Activated naive CD8-positive, alpha-beta T cell treated with anti-CD3 and anti-CD28 coated beads, Interleukin-2, amount 50 U/mL, for 16 hours (primary cell): ENCODE results near the gene AFG3L2.

ENCODE experiments used
- DNase-seq: peaks from one replicate; pipeline ENCODE4 v3.0.0-alpha.2; 2020; ENCODE audit warnings: low read depth, low spot score

Gene AFG3L2

GRCh38 chr18:12304351-12305210 lies 72.4 kb downstream of the AFG3L2 start:
- no peak for DNase-seq

- DNase-seq, result no peak
Measured at GRCh38 chr18:12302391-12303147, 74.5 kb downstream of the AFG3L2 start.

- DNase-seq, result no peak
Measured at GRCh38 chr18:12301263-12302005, 75.6 kb downstream of the AFG3L2 start.

GRCh38 chr18:12299862-12300261 lies 77.2 kb downstream of the AFG3L2 start:
- no peak for DNase-seq

GRCh38 chr18:12296457-12296856 lies 80.6 kb downstream of the AFG3L2 start:
- DNase-seq, result no peak

- DNase-seq, result no peak
Measured at GRCh38 chr18:12296087-12296403, 81.0 kb downstream of the AFG3L2 start.

- DNase-seq, result no peak
Measured at GRCh38 chr18:12295389-12296086, 81.5 kb downstream of the AFG3L2 start.

- DNase-seq, result no peak
Measured at GRCh38 chr18:12293831-12294230, 83.2 kb downstream of the AFG3L2 start.

- DNase-seq, result no peak
Measured at GRCh38 chr18:12291690-12292089, 85.3 kb downstream of the AFG3L2 start.

GRCh38 chr18:12291161-12291560 lies 85.9 kb downstream of the AFG3L2 start:
- DNase-seq, result no peak

- no peak for DNase-seq
Measured at GRCh38 chr18:12290086-12290485, 86.9 kb downstream of the AFG3L2 start.

GRCh38 chr18:12288403-12288755 lies 88.6 kb downstream of the AFG3L2 start:
- no peak for DNase-seq

GRCh38 chr18:12287684-12288402 lies 89.2 kb downstream of the AFG3L2 start:
- no peak for DNase-seq

- no peak for DNase-seq
Measured at GRCh38 chr18:12287131-12287681, 89.8 kb downstream of the AFG3L2 start.

- DNase-seq, result no peak
Measured at GRCh38 chr18:12283666-12284065, 93.4 kb downstream of the AFG3L2 start.

GRCh38 chr18:12283256-12283655 lies 93.8 kb downstream of the AFG3L2 start:
- no peak for DNase-seq

GRCh38 chr18:12282442-12283039 lies 94.5 kb downstream of the AFG3L2 start:
- no peak for DNase-seq

GRCh38 chr18:12281861-12282260 lies 95.2 kb downstream of the AFG3L2 start:
- no peak for DNase-seq

GRCh38 chr18:12279781-12280531 lies 97.1 kb downstream of the AFG3L2 start:
- no peak for DNase-seq
